DND-41 (cell line): ENCODE results near the gene OTOGL.

Experiments
- ATAC-seq: fragments of 200-7000 bp; cut with Tn5 transposase; 3 replicates; pipeline ENCODE4 v1.9.1; 2021; ENCODE audit warnings: low read depth; ENCODE audit not compliant: insufficient read depth
- DNase-seq: peaks from one replicate; pipeline ENCODE4 v3.0.0-alpha.2; 2020
- H2AFZ ChIP-seq: 2 replicates; pipeline ENCODE4 v1.6.0; 2012; ENCODE audit warnings: low read depth, low read length
- H3K27ac ChIP-seq: 2 replicates; pipeline ENCODE4 v1.5.1; 2012; ENCODE audit warnings: low read length, inconsistent platforms
- H3K27me3 ChIP-seq: fragments of 200-600 bp; sonication (generic); 2 replicates; pipeline ENCODE4 v1.6.0; 2012; ENCODE audit warnings: low read length, mild to moderate bottlenecking, inconsistent platforms; ENCODE audit not compliant: insufficient read depth, poor library complexity
- H3K36me3 ChIP-seq: 2 replicates; pipeline ENCODE4 v1.5.1; 2012; ENCODE audit warnings: low read length, inconsistent platforms; ENCODE audit not compliant: insufficient read depth
- H3K4me1 ChIP-seq: 2 replicates; pipeline ENCODE4 v1.5.1; 2012; ENCODE audit warnings: mild to moderate bottlenecking, low read length; ENCODE audit not compliant: insufficient read depth
- H3K4me2 ChIP-seq: 2 replicates; pipeline ENCODE4 v1.6.0; 2012; ENCODE audit warnings: mild to moderate bottlenecking, moderate library complexity, low read length, inconsistent platforms; ENCODE audit not compliant: insufficient read depth
- H3K4me3 ChIP-seq, 2 experiments: fragments of 200-600 bp in 1 of 2; shearing (Covaris generic) in 1 of 2; 2 replicates each; pipeline ENCODE4 v1.5.1; 2012 to 2016; ENCODE audit warnings: inconsistent platforms in 2 of 2, low read length in 2 of 2, mild to moderate bottlenecking in 2 of 2, low read depth in 1 of 2, moderate library complexity in 1 of 2
- H3K79me2 ChIP-seq: 2 replicates; pipeline ENCODE4 v1.6.0; 2012; ENCODE audit warnings: low read length, inconsistent platforms; ENCODE audit not compliant: insufficient read depth
- H3K9ac ChIP-seq: 2 replicates; pipeline ENCODE4 v1.6.0; 2012; ENCODE audit warnings: low read depth, mild to moderate bottlenecking, inconsistent platforms, low read length, moderate library complexity
- H3K9me3 ChIP-seq: 2 replicates; pipeline ENCODE4 v1.5.1; 2012; ENCODE audit warnings: low read length, moderate library complexity, mild to moderate bottlenecking, inconsistent platforms; ENCODE audit not compliant: insufficient read depth, severe bottlenecking
- H4K20me1 ChIP-seq: 2 replicates; pipeline ENCODE4 v1.6.0; 2012; ENCODE audit warnings: low read length; ENCODE audit not compliant: insufficient read depth
- CTCF ChIP-seq: IDR thresholded peaks from 2 replicates; pipeline ENCODE4 v1.5.1; 2012; ENCODE audit warnings: borderline replicate concordance, low read length, moderate library complexity, mild to moderate bottlenecking; ENCODE audit not compliant: poor library complexity, severe bottlenecking; ENCODE audit errors: extremely low read depth
- EZH2 ChIP-seq: IDR thresholded peaks from 3 replicates; pipeline ENCODE4 v1.6.1; 2012; ENCODE audit warnings: borderline replicate concordance, low read depth, mild to moderate bottlenecking, moderate library complexity, low read length, inconsistent platforms; ENCODE audit not compliant: severe bottlenecking

The OTOGL gene

GRCh38 chr12:80264386-80264785 is 165.0 kb downstream of the OTOGL start:
- DNase-seq (no peak), ATAC-seq (no peak)
- no peak for TF ChIP-seq EZH2
- TF ChIP-seq CTCF, result no peak
- no peaks in the 10 kb centered on the region for H4K20me1 ChIP-seq
- no peaks in the 10 kb centered on the region for H3K79me2 ChIP-seq
- H3K27me3 ChIP-seq, result no peaks in the 10 kb centered on the region
- no peak overlapping the region for H2AFZ ChIP-seq
- no peaks in the 10 kb centered on the region for H3K9me3 ChIP-seq
- no peak overlapping the region for H3K4me3 ChIP-seq
- H3K9ac ChIP-seq, result no peak overlapping the region
- H3K27ac ChIP-seq, result no peak overlapping the region
- H3K36me3 ChIP-seq, result no peaks in the 10 kb centered on the region
- no peak overlapping the region for H3K4me2 ChIP-seq
- H3K4me1 ChIP-seq, result no peaks in the 10 kb centered on the region

- DNase-seq, result no peak
- Histone ChIP-seq H3K27ac (no peak overlapping the region), H3K27me3 (no peaks in the 10 kb centered on the region), H3K4me3 (no peak overlapping the region), H3K4me2 (no peak overlapping the region), H3K79me2 (no peaks in the 10 kb centered on the region), H3K36me3 (no peaks in the 10 kb centered on the region), H3K4me1 (no peaks in the 10 kb centered on the region), H3K9ac (no peak overlapping the region), H3K9me3 (no peaks in the 10 kb centered on the region), H2AFZ (no peak overlapping the region), H4K20me1 (no peaks in the 10 kb centered on the region)
- ATAC-seq, result no peak
- TF ChIP-seq EZH2 (no peak), CTCF (no peak)
Observed at GRCh38 chr12:80264891-80265290, 165.6 kb downstream of the OTOGL start.

- Histone ChIP-seq H3K4me2 (no peak overlapping the region), H2AFZ (no peak overlapping the region), H3K4me1 (no peaks in the 10 kb centered on the region), H3K27ac (no peak overlapping the region), H4K20me1 (no peaks in the 10 kb centered on the region), H3K79me2 (no peaks in the 10 kb centered on the region), H3K27me3 (no peaks in the 10 kb centered on the region), H3K36me3 (no peaks in the 10 kb centered on the region), H3K9me3 (no peaks in the 10 kb centered on the region), H3K9ac (no peak overlapping the region), H3K4me3 (no peak overlapping the region)
- no peak for ATAC-seq
- DNase-seq, result no peak
- TF ChIP-seq EZH2, result no peak
- no peak for TF ChIP-seq CTCF
Observed at GRCh38 chr12:80268924-80269749, 169.8 kb downstream of the OTOGL start.
